GM19452 (cell line): ENCODE measurements around the gene PRDM7.
"Not testable (repeated sequence)": the region's sequence is repeated elsewhere in the genome, so short reads cannot be mapped to it uniquely, and the experiment has no call there.

ENCODE experiments used
- ATAC-seq: cut with Tn5 transposase; IDR thresholded peaks from one replicate; pipeline ENCODE4 v1.9.1; 2021; ENCODE audit not compliant: unreplicated experiment

Gene PRDM7

GRCh38 chr16:90015586-90016338, 61.4 kb downstream of the PRDM7 start:
- no peak for ATAC-seq

- no peak for ATAC-seq
Measured at GRCh38 chr16:90012991-90013745, 64.0 kb downstream of the PRDM7 start.

GRCh38 chr16:90011908-90012501, 65.1 kb downstream of the PRDM7 start:
- no peak for ATAC-seq

- ATAC-seq: no peak
Measured at GRCh38 chr16:90011508-90011819, 65.7 kb downstream of the PRDM7 start.

- no peak for ATAC-seq
Measured at GRCh38 chr16:90010676-90011507, 66.2 kb downstream of the PRDM7 start.

GRCh38 chr16:90009172-90009899, 67.8 kb downstream of the PRDM7 start:
- no peak for ATAC-seq

GRCh38 chr16:90008708-90009145, 68.4 kb downstream of the PRDM7 start:
- peak; percentile 63 for ATAC-seq

GRCh38 chr16:90007635-90008234, 69.4 kb downstream of the PRDM7 start:
- ATAC-seq: not testable (repeated sequence)

- no peak for ATAC-seq
Measured at GRCh38 chr16:90007015-90007414, 70.1 kb downstream of the PRDM7 start.
